PC-9 (cell line): ENCODE data around the gene PDRG1. TPM values are rescaled to one million over a fixed set of nuclear protein-coding genes. Genes with fewer than 3 reads are reported as not detected.

Experiments used
- BruUV-seq: library from RNA; stranded (reverse); fragments of 400-500 nt; replicated peaks from 2 replicates; lab custom pipeline; 2021; lab: Mats Ljungman, UMichigan
- CTCF ChIA-PET: fragments of 300-600 bp; sonication (Branson Sonifier 250); formaldehyde crosslinking; loops from one replicate; lab custom pipeline; 2022; ENCODE audit warnings: antibody characterized with exemption; lab: Charles Lee
- POLR2A ChIA-PET: fragments of 300-600 bp; sonication (Branson Sonifier 250); formaldehyde crosslinking; loops from one replicate; lab custom pipeline; 2022; ENCODE audit warnings: antibody characterized with exemption; ENCODE audit not compliant: unreplicated experiment; lab: Charles Lee
- DNase-seq, 2 experiments: peaks; one replicate each; pipeline versions ENCODE4 v3.0.0 to v3.0.0-alpha.2; 2015 to 2022; ENCODE audit warnings: mixed read lengths in 1 of 2
- H2AFZ ChIP-seq: fragments of 200-600 bp; sonication (generic); 2 replicates; pipeline ENCODE4 v1.8.1; 2017; ENCODE audit warnings: antibody characterized with exemption
- H3F3A ChIP-seq: fragments of 200-600 bp; sonication (generic); 2 replicates; pipeline ENCODE4 v1.8.1; 2017; ENCODE audit warnings: antibody characterized with exemption, mild to moderate bottlenecking, low read depth; ENCODE audit not compliant: insufficient read depth
- H3K27ac ChIP-seq: fragments of 200-600 bp; sonication (generic); 2 replicates; pipeline ENCODE4 v1.6.1; 2016; ENCODE audit warnings: mixed run types
- H3K27me3 ChIP-seq: fragments of 200-600 bp; sonication (generic); 2 replicates; pipeline ENCODE4 v1.6.1; 2016; ENCODE audit warnings: low read depth, mixed run types; ENCODE audit not compliant: insufficient read depth
- H3K36me3 ChIP-seq: fragments of 200-600 bp; sonication (generic); 2 replicates; pipeline ENCODE4 v1.6.1; 2016; ENCODE audit warnings: low read depth, mixed run types
- H3K4me1 ChIP-seq: fragments of 200-600 bp; sonication (generic); replicated peaks from 2 replicates; pipeline ENCODE4 v1.6.1; 2016; ENCODE audit warnings: mixed run types; ENCODE audit not compliant: insufficient read depth
- H3K4me2 ChIP-seq: fragments of 200-600 bp; sonication (generic); 2 replicates; pipeline ENCODE4 v1.6.1; 2017; ENCODE audit warnings: mixed run types
- H3K4me3 ChIP-seq: fragments of 200-600 bp; sonication (generic); 2 replicates; pipeline ENCODE4 v1.6.1; 2016; ENCODE audit warnings: mixed run types
- H3K79me2 ChIP-seq: fragments of 200-600 bp; sonication (generic); 2 replicates; pipeline ENCODE4 v1.6.1; 2017; ENCODE audit warnings: low read depth, mixed run types
- H3K9me2 ChIP-seq: fragments of 200-600 bp; sonication (generic); 2 replicates; pipeline ENCODE4 v1.8.1; 2017; ENCODE audit warnings: mild to moderate bottlenecking; ENCODE audit not compliant: insufficient read depth
- H3K9me3 ChIP-seq: fragments of 200-600 bp; sonication (generic); 2 replicates; pipeline ENCODE4 v1.8.1; 2016; ENCODE audit warnings: low read depth; ENCODE audit not compliant: insufficient read depth
- H4K20me1 ChIP-seq: fragments of 200-600 bp; sonication (generic); 2 replicates; pipeline ENCODE4 v1.8.1; 2017; ENCODE audit not compliant: insufficient read depth
- EZH2 ChIP-seq: fragments of 200-600 bp; sonication (generic); IDR thresholded peaks from 2 replicates; pipeline ENCODE4 v1.8.0; 2017; ENCODE audit warnings: antibody characterized with exemption, low read depth
- intact Hi-C: fragments of 100-400 bp; cut with micrococcal nuclease; formaldehyde crosslinking; loops from one replicate; pipeline ENCODE4 v1.10.0; 2022; ENCODE audit not compliant: unreplicated experiment
- total RNA-seq: library from RNA; stranded (reverse); gene quantifications from 2 replicates; pipeline ENCODE4 v1.2.3, GENCODE V29; 2021
- TF ChIP-seq, protein P1 (sequence below): fragments of 200-600 bp; sonication (generic); conservative IDR thresholded peaks from 2 replicates; pipeline ENCODE4 v1.6.1; 2017; ENCODE audit warnings: mixed run types, antibody characterized with exemption, mild to moderate bottlenecking, moderate library complexity

Gene PDRG1
- total RNA-seq, 1 experiment from 2014 or later = 13.7 TPM

DNA sequence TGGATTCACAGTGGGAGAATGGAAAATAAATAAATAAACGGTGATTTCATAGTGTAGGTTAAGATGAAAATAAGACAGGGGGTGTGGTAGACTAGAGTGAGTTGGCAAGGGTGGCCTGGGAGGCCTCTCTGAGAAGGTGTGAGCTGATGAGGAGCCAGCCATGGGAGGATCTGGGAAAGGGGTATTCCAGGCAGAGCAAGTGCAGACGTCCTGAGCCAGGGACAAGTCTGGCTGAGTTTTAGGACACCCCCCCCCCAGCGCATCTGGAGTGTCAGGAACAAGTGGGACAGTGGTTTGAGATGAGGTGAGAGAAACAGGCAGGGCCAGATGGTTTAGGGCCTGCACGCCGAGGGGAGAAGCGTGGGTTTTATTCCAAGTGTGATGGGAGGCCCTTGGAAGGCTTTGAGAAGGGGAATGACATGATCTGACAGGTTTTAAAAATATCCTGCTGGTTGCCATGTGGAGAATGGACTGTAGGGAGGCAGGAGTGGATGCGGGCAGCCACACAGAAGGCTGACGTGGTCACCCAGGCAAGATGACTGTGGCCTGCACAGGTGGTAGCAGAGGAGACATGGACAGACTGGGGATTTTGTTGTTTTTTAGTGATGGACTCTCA, 37.3 kb upstream of the PDRG1 start:
- Histone ChIP-seq H3K79me2 (no peaks in the 10 kb centered on the region), H4K20me1 (no peaks in the 10 kb centered on the region), H3K9me2 (no peaks in the 10 kb centered on the region), H3F3A (no peaks in the 10 kb centered on the region), H3K27me3 (peaks cover 36% of the 10 kb centered on the region), H2AFZ (no peak overlapping the region), H3K4me3 (no peak overlapping the region), H3K27ac (no peak overlapping the region), H3K9me3 (no peaks in the 10 kb centered on the region), H3K4me1 (no peaks in the 10 kb centered on the region), H3K36me3 (no peaks in the 10 kb centered on the region), H3K4me2 (no peak overlapping the region)
- CTCF ChIA-PET = no interaction called here
- intact Hi-C loops = no loop called here
- no peak for DNase-seq
- TF ChIP-seq, protein P1, sequence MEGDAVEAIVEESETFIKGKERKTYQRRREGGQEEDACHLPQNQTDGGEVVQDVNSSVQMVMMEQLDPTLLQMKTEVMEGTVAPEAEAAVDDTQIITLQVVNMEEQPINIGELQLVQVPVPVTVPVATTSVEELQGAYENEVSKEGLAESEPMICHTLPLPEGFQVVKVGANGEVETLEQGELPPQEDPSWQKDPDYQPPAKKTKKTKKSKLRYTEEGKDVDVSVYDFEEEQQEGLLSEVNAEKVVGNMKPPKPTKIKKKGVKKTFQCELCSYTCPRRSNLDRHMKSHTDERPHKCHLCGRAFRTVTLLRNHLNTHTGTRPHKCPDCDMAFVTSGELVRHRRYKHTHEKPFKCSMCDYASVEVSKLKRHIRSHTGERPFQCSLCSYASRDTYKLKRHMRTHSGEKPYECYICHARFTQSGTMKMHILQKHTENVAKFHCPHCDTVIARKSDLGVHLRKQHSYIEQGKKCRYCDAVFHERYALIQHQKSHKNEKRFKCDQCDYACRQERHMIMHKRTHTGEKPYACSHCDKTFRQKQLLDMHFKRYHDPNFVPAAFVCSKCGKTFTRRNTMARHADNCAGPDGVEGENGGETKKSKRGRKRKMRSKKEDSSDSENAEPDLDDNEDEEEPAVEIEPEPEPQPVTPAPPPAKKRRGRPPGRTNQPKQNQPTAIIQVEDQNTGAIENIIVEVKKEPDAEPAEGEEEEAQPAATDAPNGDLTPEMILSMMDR = no peak
- no peak for TF ChIP-seq EZH2
- no TSS peak for BruUV-seq
- POLR2A ChIA-PET = no interaction called here

DNA sequence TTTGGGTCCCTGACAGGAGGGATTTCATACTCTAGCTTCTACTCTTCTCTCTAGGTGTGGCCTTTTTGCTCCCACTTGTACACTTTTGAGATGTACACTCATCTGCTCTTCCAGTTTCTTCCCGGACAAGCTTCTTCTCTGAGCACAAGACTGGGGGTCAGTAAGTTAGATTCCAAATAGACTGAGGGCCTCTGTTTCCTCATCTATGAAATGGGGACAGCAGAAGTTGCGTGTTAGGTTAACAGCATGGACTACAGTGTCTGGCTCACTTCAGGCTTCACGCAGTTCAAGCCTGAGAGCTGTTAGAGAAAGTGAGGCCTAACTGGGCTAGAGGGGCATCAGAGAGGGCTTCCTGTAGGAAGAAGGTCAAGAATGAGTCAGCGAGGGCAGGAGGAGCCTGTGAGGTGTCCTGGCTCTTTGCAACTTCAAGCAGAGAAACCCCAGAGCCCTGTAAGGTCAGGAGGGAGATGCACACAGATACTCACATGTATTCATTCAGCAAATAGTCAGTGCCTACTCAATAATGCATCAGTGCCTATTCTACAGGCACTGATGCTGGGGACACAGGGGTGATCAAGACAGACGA, 36.7 kb upstream of the PDRG1 start:
- no TSS peak for BruUV-seq
- Histone ChIP-seq H3K9me3 (no peaks in the 10 kb centered on the region), H4K20me1 (no peaks in the 10 kb centered on the region), H2AFZ (no peak overlapping the region), H3K4me2 (no peak overlapping the region), H3F3A (no peaks in the 10 kb centered on the region), H3K27me3 (peaks cover 34% of the 10 kb centered on the region), H3K27ac (no peak overlapping the region), H3K4me1 (no peaks in the 10 kb centered on the region), H3K4me3 (no peak overlapping the region), H3K79me2 (no peaks in the 10 kb centered on the region), H3K36me3 (no peaks in the 10 kb centered on the region), H3K9me2 (no peaks in the 10 kb centered on the region)
- ChIA-PET CTCF (no interaction called here), POLR2A (no interaction called here)
- intact Hi-C loops = no loop called here
- no peak for DNase-seq
- TF ChIP-seq EZH2 = no peak
- TF ChIP-seq, protein P1 = no peak

GRCh38 chr20:31987744-31988143, 35.9 kb upstream of the PDRG1 start:
- Histone ChIP-seq H3K27me3 (peaks cover 34% of the 10 kb centered on the region), H3K4me1 (no peaks in the 10 kb centered on the region), H3K9me3 (no peaks in the 10 kb centered on the region), H2AFZ (no peak overlapping the region), H3K27ac (no peak overlapping the region), H3K4me3 (no peak overlapping the region), H4K20me1 (no peaks in the 10 kb centered on the region), H3K79me2 (no peaks in the 10 kb centered on the region), H3K4me2 (no peak overlapping the region), H3F3A (no peaks in the 10 kb centered on the region), H3K36me3 (no peaks in the 10 kb centered on the region), H3K9me2 (no peaks in the 10 kb centered on the region)
- DNase-seq = no peak
- intact Hi-C loops = no loop called here
- POLR2A ChIA-PET = no interaction called here
- TF ChIP-seq EZH2 = no peak
- TF ChIP-seq, protein P1 = no peak
- no TSS peak for BruUV-seq
- CTCF ChIA-PET = no interaction called here
